Gastrocnemius medialis (tissue), 4 donors: ENCODE data around the gene KRT31.

Source experiments
- CTCF ChIP-seq, 5 experiments: fragments of 450-650 bp in 3 of 5; fragments of 200-600 bp in 2 of 5; sonication (generic) in 2 of 5; IDR thresholded peaks in 4 of 5; conservative IDR thresholded peaks in 1 of 5; 1 replicate in 4 of 5; 2 replicates in 1 of 5; pipeline ENCODE4 v1.5.1; 2016 to 2019; ENCODE audit warnings: antibody characterized with exemption in 5 of 5, mild to moderate bottlenecking in 3 of 5, moderate library complexity in 3 of 5
- POLR2A ChIP-seq, 2 donors: fragments of 450-650 bp; IDR thresholded peaks; one replicate each; pipeline ENCODE4 v1.6.1; 2017; ENCODE audit warnings: antibody characterized with exemption in 2 of 2, mild to moderate bottlenecking in 2 of 2, moderate library complexity in 2 of 2

DNA sequence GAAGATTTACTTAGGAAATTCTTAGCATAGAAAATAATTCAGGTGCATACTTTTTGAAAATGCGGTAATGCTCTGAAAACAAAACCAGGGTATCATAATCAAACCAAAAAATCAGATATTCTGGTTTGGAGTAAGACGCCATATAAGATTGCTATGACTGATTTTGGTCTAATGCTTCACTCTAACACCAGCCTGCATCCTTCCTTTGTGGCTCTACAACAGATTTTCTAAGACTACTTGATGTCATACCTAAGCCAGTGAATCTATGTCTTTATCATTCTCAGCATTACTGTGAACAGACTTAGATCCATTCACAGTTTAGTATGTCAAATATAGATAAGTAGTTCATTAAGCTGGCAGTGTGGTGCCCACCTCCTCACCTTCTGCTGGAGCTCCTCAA, 28.4 kb downstream of the KRT31 start:
- TF ChIP-seq CTCF (IDR thresholded peaks at IDR 0.05 in 4 of 5, conservative IDR thresholded peaks at IDR 0.05 in 1 of 5) = no peak
- TF ChIP-seq POLR2A (IDR thresholded peaks at IDR 0.05) = no peak
